ENCODE data around the gene ABCB11. TPM values are rescaled to one million over a fixed set of nuclear protein-coding genes. Genes with fewer than 3 reads are reported as not detected.
"Not testable (repeated sequence)": the region's sequence is repeated elsewhere in the genome, so short reads cannot be mapped to it uniquely, and the experiment has no call there.

The ABCB11 gene
- total RNA-seq, 1 donor from 2014 or later = not detected

- DNase-seq = no peak
- H3K4me1 Mint-ChIP-seq = no peaks in the 10 kb centered on the region
- intact Hi-C loops (cut with micrococcal nuclease) = no loop called here
- H3K9me3 Mint-ChIP-seq = no peaks in the 10 kb centered on the region
- H3K27me3 Mint-ChIP-seq = peaks cover 16% of the 10 kb centered on the region
- H3K4me3 Mint-ChIP-seq = no peak overlapping the region
- no peaks in the 10 kb centered on the region for H3K36me3 Mint-ChIP-seq (ENCODE audit: low read depth)
- no peak overlapping the region for H3K27ac Mint-ChIP-seq
Measured at GRCh38 chr2:168939918-168940317, 91.2 kb downstream of the ABCB11 start.

- H3K27me3 Mint-ChIP-seq = peaks cover 12% of the 10 kb centered on the region
- H3K27ac Mint-ChIP-seq = no peak overlapping the region
- no peaks in the 10 kb centered on the region for H3K9me3 Mint-ChIP-seq
- DNase-seq = no peak
- intact Hi-C loops (cut with micrococcal nuclease) = no loop called here
- no peaks in the 10 kb centered on the region for H3K36me3 Mint-ChIP-seq (ENCODE audit: low read depth)
- H3K4me1 Mint-ChIP-seq = no peaks in the 10 kb centered on the region
- no peak overlapping the region for H3K4me3 Mint-ChIP-seq
Measured at GRCh38 chr2:168939061-168939460, 92.1 kb downstream of the ABCB11 start.

DNA sequence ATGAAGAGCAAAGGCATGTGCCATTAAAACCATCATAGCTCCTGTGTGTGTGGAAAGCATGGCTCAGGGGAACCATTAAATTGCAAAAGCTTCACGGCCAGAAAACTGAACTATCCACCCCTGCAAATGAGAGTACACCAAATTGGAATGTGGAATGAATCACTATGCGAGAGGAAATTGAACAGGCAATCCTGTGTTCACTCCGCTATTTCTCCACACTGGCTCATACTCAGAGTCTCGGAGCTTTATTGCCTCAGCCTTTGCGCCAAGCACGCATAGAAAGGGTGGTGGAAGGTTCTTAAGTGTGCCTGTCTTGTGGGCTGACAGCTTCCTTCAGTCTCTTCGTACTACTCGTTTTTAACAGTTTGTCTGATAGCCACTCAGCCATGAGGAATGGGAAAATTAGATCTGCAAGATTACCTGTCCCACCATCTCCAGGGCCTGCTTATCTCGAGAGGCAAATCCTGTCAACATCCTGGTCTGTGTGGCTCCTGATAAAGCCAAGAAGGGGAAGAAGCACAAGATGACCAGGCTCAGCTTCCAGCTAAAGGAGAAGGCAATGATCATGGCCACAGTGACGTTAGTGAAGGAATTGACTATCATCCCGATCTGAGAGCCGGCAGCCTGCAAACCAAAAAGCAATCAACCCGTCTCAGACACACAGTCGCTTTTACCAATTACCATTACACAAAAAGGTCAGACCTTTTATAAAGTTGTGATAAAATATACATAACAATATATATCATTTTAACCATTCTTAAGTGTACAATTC, 95.1 kb downstream of the ABCB11 start:
- Mint-ChIP-seq H3K36me3 (ENCODE audit: low read depth) (no peaks in the 10 kb centered on the region), H3K9me3 (peaks cover 5% of the 10 kb centered on the region), H3K4me1 (no peaks in the 10 kb centered on the region), H3K27ac (no peak overlapping the region), H3K4me3 (no peak overlapping the region), H3K27me3 (peaks cover 11% of the 10 kb centered on the region)
- no peak for DNase-seq
- intact Hi-C loops (cut with micrococcal nuclease) = no loop called here

DNA sequence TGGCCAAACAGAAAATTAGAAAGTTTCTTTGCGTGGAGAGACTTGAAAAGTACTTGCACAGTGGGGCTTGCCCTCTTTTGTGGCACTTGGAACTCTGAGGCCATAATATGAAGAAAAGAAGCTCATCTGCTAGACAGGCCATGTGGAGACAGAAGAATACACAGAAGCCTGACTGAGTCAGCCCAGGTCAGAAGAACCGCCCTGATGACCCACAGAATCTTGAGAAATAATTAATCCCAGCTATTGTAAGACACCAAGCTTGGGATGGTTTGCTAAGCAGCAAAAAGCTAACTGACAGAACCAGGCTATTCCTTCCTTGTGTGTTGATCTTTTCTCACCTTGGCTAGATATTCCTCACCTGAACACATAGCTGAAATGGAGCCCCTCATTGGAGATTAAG, 96.3 kb downstream of the ABCB11 start:
- H3K4me1 Mint-ChIP-seq = no peaks in the 10 kb centered on the region
- DNase-seq = no peak
- H3K27me3 Mint-ChIP-seq = peaks cover 20% of the 10 kb centered on the region
- H3K27ac Mint-ChIP-seq = no peak overlapping the region
- peaks cover 5% of the 10 kb centered on the region for H3K9me3 Mint-ChIP-seq
- H3K36me3 Mint-ChIP-seq (ENCODE audit: low read depth) = no peaks in the 10 kb centered on the region
- intact Hi-C loops (cut with micrococcal nuclease) = no loop called here
- no peak overlapping the region for H3K4me3 Mint-ChIP-seq

- H3K4me1 Mint-ChIP-seq; intact Hi-C loops (cut with micrococcal nuclease); H3K4me3 Mint-ChIP-seq; H3K36me3 Mint-ChIP-seq (ENCODE audit: low read depth); H3K27ac Mint-ChIP-seq; H3K9me3 Mint-ChIP-seq; DNase-seq: not testable (repeated sequence)
- peaks cover 36% of the 10 kb centered on the region for H3K27me3 Mint-ChIP-seq
Measured at GRCh38 chr2:168932174-168932573, 99.0 kb downstream of the ABCB11 start.

DNA sequence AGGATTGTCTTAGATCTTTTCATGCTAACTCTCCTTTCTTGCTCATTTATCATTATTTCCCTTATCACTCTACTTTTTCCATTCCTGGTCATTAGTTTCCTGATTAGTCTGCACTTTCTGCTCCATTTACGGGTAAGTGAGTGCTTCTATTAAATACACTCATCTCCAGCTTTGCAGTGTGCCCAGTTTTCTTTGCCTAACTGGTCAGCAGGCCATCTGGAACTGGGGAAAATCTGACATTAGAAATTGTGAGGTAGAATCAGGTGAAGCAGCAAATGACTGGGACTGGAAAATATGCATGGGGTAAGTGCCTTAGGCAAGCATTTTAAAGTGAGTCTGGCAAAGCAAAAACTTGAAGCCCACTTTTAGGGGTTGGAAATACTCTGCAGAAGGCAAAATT, 100.9 kb downstream of the ABCB11 start:
- H3K27me3 Mint-ChIP-seq = peaks cover 45% of the 10 kb centered on the region
- no peak overlapping the region for H3K27ac Mint-ChIP-seq
- peaks cover 5% of the 10 kb centered on the region for H3K9me3 Mint-ChIP-seq
- H3K4me3 Mint-ChIP-seq = no peak overlapping the region
- H3K4me1 Mint-ChIP-seq = no peaks in the 10 kb centered on the region
- H3K36me3 Mint-ChIP-seq (ENCODE audit: low read depth) = no peaks in the 10 kb centered on the region
- DNase-seq = no peak
- intact Hi-C loops (cut with micrococcal nuclease) = no loop called here

- H3K27me3 Mint-ChIP-seq = peaks cover 48% of the 10 kb centered on the region
- intact Hi-C loops (cut with micrococcal nuclease) = no loop called here
- H3K9me3 Mint-ChIP-seq = peaks cover 5% of the 10 kb centered on the region
- no peak overlapping the region for H3K27ac Mint-ChIP-seq
- no peaks in the 10 kb centered on the region for H3K36me3 Mint-ChIP-seq (ENCODE audit: low read depth)
- DNase-seq = no peak
- no peak overlapping the region for H3K4me3 Mint-ChIP-seq
- no peaks in the 10 kb centered on the region for H3K4me1 Mint-ChIP-seq
Measured at GRCh38 chr2:168929031-168929430, 102.1 kb downstream of the ABCB11 start.

GRCh38 chr2:168928113-168928831, 102.9 kb downstream of the ABCB11 start:
- no peaks in the 10 kb centered on the region for H3K4me1 Mint-ChIP-seq
- peaks cover 5% of the 10 kb centered on the region for H3K9me3 Mint-ChIP-seq
- peaks cover 51% of the 10 kb centered on the region for H3K27me3 Mint-ChIP-seq
- H3K36me3 Mint-ChIP-seq (ENCODE audit: low read depth) = no peaks in the 10 kb centered on the region
- H3K27ac Mint-ChIP-seq = no peak overlapping the region
- intact Hi-C loops (cut with micrococcal nuclease) = no loop called here
- no peak for DNase-seq
- H3K4me3 Mint-ChIP-seq = no peak overlapping the region

- intact Hi-C loops (cut with micrococcal nuclease) = no loop called here
- H3K27ac Mint-ChIP-seq = no peak overlapping the region
- DNase-seq = no peak
- H3K27me3 Mint-ChIP-seq = peaks cover 62% of the 10 kb centered on the region
- no peaks in the 10 kb centered on the region for H3K9me3 Mint-ChIP-seq
- no peaks in the 10 kb centered on the region for H3K4me1 Mint-ChIP-seq
- H3K36me3 Mint-ChIP-seq (ENCODE audit: low read depth) = no peaks in the 10 kb centered on the region
- H3K4me3 Mint-ChIP-seq = no peak overlapping the region
Measured at GRCh38 chr2:168926621-168927386, 104.3 kb downstream of the ABCB11 start.

DNA sequence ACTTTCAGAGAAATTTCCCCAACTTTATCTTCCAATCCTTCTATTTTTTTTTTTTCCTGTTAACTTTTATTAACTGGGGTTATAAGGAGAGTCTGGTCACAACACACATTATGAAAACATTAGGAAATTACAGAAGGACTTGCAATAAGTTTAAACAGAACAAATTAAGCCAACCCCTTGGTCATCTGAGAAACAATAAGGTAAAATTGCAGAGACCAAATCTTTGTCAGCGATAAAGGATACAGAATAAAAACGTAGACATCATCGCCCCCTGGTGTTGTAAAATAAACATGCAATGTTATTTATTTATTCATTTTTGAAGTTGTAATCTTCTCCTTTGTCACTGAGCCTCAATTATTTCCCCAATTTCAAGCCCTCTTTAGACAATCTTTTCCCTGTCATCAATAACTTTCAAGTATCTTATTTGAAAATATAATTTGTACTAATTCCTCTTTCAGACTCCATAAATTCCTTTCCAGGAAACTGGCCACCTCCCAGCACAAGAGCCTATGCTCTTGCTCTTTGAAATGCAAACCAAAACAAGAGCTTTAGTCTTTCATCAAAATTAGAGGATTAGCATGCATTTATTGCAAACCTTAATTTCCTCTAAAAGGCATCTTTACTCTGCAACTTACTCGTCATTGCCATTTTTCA, 110.5 kb downstream of the ABCB11 start:
- peak; percentile 66 for DNase-seq
- intact Hi-C loops (cut with micrococcal nuclease) = loop anchor here (1.0 kb wide), 2 partner anchors 147 to 574 kb away; no protein-coding TSS in a partner anchor
- H3K4me1 Mint-ChIP-seq = peaks cover 2% of the 10 kb centered on the region
- no peak overlapping the region for H3K4me3 Mint-ChIP-seq
- H3K27ac Mint-ChIP-seq = no peak overlapping the region
- peaks cover 37% of the 10 kb centered on the region for H3K27me3 Mint-ChIP-seq
- H3K36me3 Mint-ChIP-seq (ENCODE audit: low read depth) = no peaks in the 10 kb centered on the region
- H3K9me3 Mint-ChIP-seq = no peaks in the 10 kb centered on the region

DNA sequence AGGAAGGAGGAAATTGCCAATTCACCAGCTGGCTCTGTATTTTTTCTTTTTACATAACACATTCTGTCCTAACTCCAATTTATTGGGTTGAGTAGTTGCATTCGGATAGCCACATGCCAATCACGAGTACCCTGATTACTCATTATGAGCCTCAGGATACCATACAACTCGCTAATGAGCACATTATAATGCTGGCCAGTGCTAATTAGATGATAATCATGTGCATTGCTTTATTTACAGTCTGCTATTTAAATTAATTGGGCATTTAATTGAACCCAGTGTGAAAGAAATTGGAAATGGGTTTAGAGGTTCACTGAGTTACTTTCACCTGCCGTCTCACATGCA, 114.8 kb downstream of the ABCB11 start:
- intact Hi-C loops (cut with micrococcal nuclease) = no loop called here
- no peak for DNase-seq
- peaks cover 2% of the 10 kb centered on the region for H3K36me3 Mint-ChIP-seq (ENCODE audit: low read depth)
- H3K4me1 Mint-ChIP-seq = peaks cover 9% of the 10 kb centered on the region
- peaks cover 4% of the 10 kb centered on the region for H3K9me3 Mint-ChIP-seq
- no peak overlapping the region for H3K27ac Mint-ChIP-seq
- H3K4me3 Mint-ChIP-seq = no peak overlapping the region
- H3K27me3 Mint-ChIP-seq = peaks cover 37% of the 10 kb centered on the region

GRCh38 chr2:168915441-168916330, 115.4 kb downstream of the ABCB11 start:
- Mint-ChIP-seq H3K4me1 (peaks cover 9% of the 10 kb centered on the region), H3K9me3 (peaks cover 4% of the 10 kb centered on the region), H3K36me3 (ENCODE audit: low read depth) (peaks cover 2% of the 10 kb centered on the region), H3K4me3 (no peak overlapping the region), H3K27ac (no peak overlapping the region), H3K27me3 (peaks cover 37% of the 10 kb centered on the region)
- intact Hi-C loops (cut with micrococcal nuclease) = no loop called here
- no peak for DNase-seq

GRCh38 chr2:168913495-168913894, 117.6 kb downstream of the ABCB11 start:
- peaks cover 37% of the 10 kb centered on the region for H3K27me3 Mint-ChIP-seq
- no peak overlapping the region for H3K27ac Mint-ChIP-seq
- no peak for DNase-seq
- intact Hi-C loops (cut with micrococcal nuclease) = no loop called here
- peaks cover 9% of the 10 kb centered on the region for H3K4me1 Mint-ChIP-seq
- H3K4me3 Mint-ChIP-seq = no peak overlapping the region
- peaks cover 4% of the 10 kb centered on the region for H3K9me3 Mint-ChIP-seq
- peaks cover 2% of the 10 kb centered on the region for H3K36me3 Mint-ChIP-seq (ENCODE audit: low read depth)
